NCI-H2029 treated with DMSO at 0.1 percent for 48 hours (cell line): Measurements from ENCODE around the gene NUP133.
"Not testable (repeated sequence)": the region's sequence is repeated elsewhere in the genome, so short reads cannot be mapped to it uniquely, and the experiment has no call there.

Experiments
- DNase-seq: peaks from one replicate; lab custom pipeline; 2025; lab: John Stamatoyannopoulos, UW

Gene NUP133

GRCh38 chr1:229509576-229509975 is 1.4 kb upstream of the NUP133 start:
- no peak for DNase-seq

GRCh38 chr1:229508823-229509337 is 739 bp upstream of the NUP133 start:
- no peak for DNase-seq

GRCh38 chr1:229507502-229507901 is 639 bp downstream of the NUP133 start:
- DNase-seq, result no peak

GRCh38 chr1:229506633-229507032 is 1.5 kb downstream of the NUP133 start:
- DNase-seq, result no peak

- no peak for DNase-seq
Observed at GRCh38 chr1:229495782-229496181, 12.4 kb downstream of the NUP133 start.

GRCh38 chr1:229487181-229487580 is 21.0 kb downstream of the NUP133 start:
- DNase-seq, result no peak

GRCh38 chr1:229485318-229485717 is 22.8 kb downstream of the NUP133 start:
- DNase-seq, result no peak

GRCh38 chr1:229482511-229482910 is 25.6 kb downstream of the NUP133 start:
- no peak for DNase-seq

- no peak for DNase-seq
Observed at GRCh38 chr1:229480495-229480894, 27.6 kb downstream of the NUP133 start.

GRCh38 chr1:229479660-229480399 is 28.3 kb downstream of the NUP133 start:
- no peak for DNase-seq

GRCh38 chr1:229478852-229479251 is 29.3 kb downstream of the NUP133 start:
- DNase-seq, result no peak

GRCh38 chr1:229475859-229476258 is 32.3 kb downstream of the NUP133 start:
- not testable (repeated sequence) for DNase-seq

- no peak for DNase-seq
Observed at GRCh38 chr1:229474509-229474908, 33.6 kb downstream of the NUP133 start.

- DNase-seq, result no peak
Observed at GRCh38 chr1:229471175-229471574, 37.0 kb downstream of the NUP133 start.

GRCh38 chr1:229470406-229471043 is 37.6 kb downstream of the NUP133 start:
- DNase-seq, result peak; percentile 31

GRCh38 chr1:229466887-229467286 is 41.3 kb downstream of the NUP133 start:
- DNase-seq, result no peak

- no peak for DNase-seq
Observed at GRCh38 chr1:229464672-229465071, 43.5 kb downstream of the NUP133 start.

GRCh38 chr1:229461032-229461668 is 47.0 kb downstream of the NUP133 start:
- DNase-seq, result no peak

- DNase-seq, result no peak
Observed at GRCh38 chr1:229459815-229460214, 48.3 kb downstream of the NUP133 start.

GRCh38 chr1:229457436-229457835 is 50.7 kb downstream of the NUP133 start:
- DNase-seq, result no peak

- DNase-seq, result no peak
Observed at GRCh38 chr1:229456016-229456415, 52.1 kb downstream of the NUP133 start.

- DNase-seq, result no peak
Observed at GRCh38 chr1:229454056-229454455, 54.1 kb downstream of the NUP133 start.
